ENCODE data around the gene GABRG1. TPM values are rescaled to one million over a fixed set of nuclear protein-coding genes. Genes with fewer than 3 reads are reported as not detected.
A peak's percentile ranks its signal among the peaks of the same experiment; 100 is the strongest.

The GABRG1 gene
- total RNA-seq, 1 experiment from 2014 or later, result not detected

GRCh38 chr4:46032056-46032455 is 91.8 kb downstream of the GABRG1 start:
- BruUV-seq (replicated peaks), result no TSS peak
- no peaks in the 10 kb centered on the region for H3F3A ChIP-seq (ENCODE audit: low read length, unreplicated experiment)
- no peaks in the 10 kb centered on the region for H3K4me1 ChIP-seq (ENCODE audit: insufficient read depth, low read length)
- no peak overlapping the region for H3K4me3 ChIP-seq (ENCODE audit: low read length)
- H4K20me1 ChIP-seq (ENCODE audit: low read length), result no peaks in the 10 kb centered on the region
- no peaks in the 10 kb centered on the region for H3K36me3 ChIP-seq (ENCODE audit: low read depth, low read length)
- TF ChIP-seq EZH2 (IDR thresholded peaks at IDR 0.05; ENCODE audit: low read length, unreplicated experiment) (no peak), EZH2phosphoT487 (IDR thresholded peaks at IDR 0.05; ENCODE audit: borderline replicate concordance, low read length) (no peak)
- TF ChIP-seq, protein P1, sequence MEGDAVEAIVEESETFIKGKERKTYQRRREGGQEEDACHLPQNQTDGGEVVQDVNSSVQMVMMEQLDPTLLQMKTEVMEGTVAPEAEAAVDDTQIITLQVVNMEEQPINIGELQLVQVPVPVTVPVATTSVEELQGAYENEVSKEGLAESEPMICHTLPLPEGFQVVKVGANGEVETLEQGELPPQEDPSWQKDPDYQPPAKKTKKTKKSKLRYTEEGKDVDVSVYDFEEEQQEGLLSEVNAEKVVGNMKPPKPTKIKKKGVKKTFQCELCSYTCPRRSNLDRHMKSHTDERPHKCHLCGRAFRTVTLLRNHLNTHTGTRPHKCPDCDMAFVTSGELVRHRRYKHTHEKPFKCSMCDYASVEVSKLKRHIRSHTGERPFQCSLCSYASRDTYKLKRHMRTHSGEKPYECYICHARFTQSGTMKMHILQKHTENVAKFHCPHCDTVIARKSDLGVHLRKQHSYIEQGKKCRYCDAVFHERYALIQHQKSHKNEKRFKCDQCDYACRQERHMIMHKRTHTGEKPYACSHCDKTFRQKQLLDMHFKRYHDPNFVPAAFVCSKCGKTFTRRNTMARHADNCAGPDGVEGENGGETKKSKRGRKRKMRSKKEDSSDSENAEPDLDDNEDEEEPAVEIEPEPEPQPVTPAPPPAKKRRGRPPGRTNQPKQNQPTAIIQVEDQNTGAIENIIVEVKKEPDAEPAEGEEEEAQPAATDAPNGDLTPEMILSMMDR (conservative IDR thresholded peaks at IDR 0.05; ENCODE audit: low read depth, low read length), result no peak
- no peaks in the 10 kb centered on the region for H3K9me2 ChIP-seq (replicated peaks; ENCODE audit: low read length)
- H3K4me2 ChIP-seq (ENCODE audit: low read length), result no peak overlapping the region
- H3K9ac ChIP-seq (ENCODE audit: low read length), result no peak overlapping the region
- H2AFZ ChIP-seq (ENCODE audit: low read length), result no peak overlapping the region
- no peaks in the 10 kb centered on the region for H3K79me2 ChIP-seq (ENCODE audit: low read length)
- no peak for DNase-seq
- no peak for ATAC-seq
- POLR2A ChIA-PET (ENCODE audit: unreplicated experiment), result no interaction called here
- H3K27me3 ChIP-seq (ENCODE audit: low read length), result no peaks in the 10 kb centered on the region
- intact Hi-C loops (cut with micrococcal nuclease), result no loop called here
- no peak overlapping the region for H3K27ac ChIP-seq (ENCODE audit: low read length)
- H3K9me3 ChIP-seq (ENCODE audit: low read length), result 0 out of 2 replicates have a peak, but pooled peaks cover under 1% of the 10 kb centered on the region
- CTCF ChIA-PET, result no interaction called here

DNA sequence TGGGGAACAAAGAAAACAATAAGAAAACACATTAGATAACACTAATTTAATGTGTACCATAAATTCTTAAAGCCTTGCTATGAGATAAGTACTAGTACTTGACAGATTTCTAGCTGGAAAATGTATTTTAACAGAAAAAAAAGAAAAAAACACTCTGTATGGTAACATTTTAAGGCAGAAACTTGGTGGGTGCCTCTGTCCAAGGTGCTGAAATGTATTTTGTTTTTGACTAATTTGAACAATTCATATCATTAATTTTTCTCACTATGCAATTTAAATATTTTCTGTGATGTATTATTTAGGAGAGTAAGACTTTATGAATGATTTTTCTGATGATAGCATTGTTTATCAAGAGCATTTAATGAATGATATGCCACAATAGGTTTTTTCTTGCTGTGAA is 107.5 kb downstream of the GABRG1 start:
- DNase-seq, result peak; percentile 1
- no peaks in the 10 kb centered on the region for H3K36me3 ChIP-seq (ENCODE audit: low read depth, low read length)
- POLR2A ChIA-PET (ENCODE audit: unreplicated experiment), result no interaction called here
- no TSS peak for BruUV-seq (replicated peaks)
- ATAC-seq, result no peak
- H3K79me2 ChIP-seq (ENCODE audit: low read length), result no peaks in the 10 kb centered on the region
- no peak overlapping the region for H2AFZ ChIP-seq (ENCODE audit: low read length)
- no peaks in the 10 kb centered on the region for H3K9me3 ChIP-seq (ENCODE audit: low read length)
- no peak overlapping the region for H3K4me3 ChIP-seq (ENCODE audit: low read length)
- TF ChIP-seq EZH2 (IDR thresholded peaks at IDR 0.05; ENCODE audit: low read length, unreplicated experiment), result no peak
- TF ChIP-seq, protein P1 (conservative IDR thresholded peaks at IDR 0.05; ENCODE audit: low read depth, low read length), result no peak
- no peak for TF ChIP-seq EZH2phosphoT487 (IDR thresholded peaks at IDR 0.05; ENCODE audit: borderline replicate concordance, low read length)
- H3F3A ChIP-seq (ENCODE audit: low read length, unreplicated experiment), result no peaks in the 10 kb centered on the region
- H3K9me2 ChIP-seq (replicated peaks; ENCODE audit: low read length), result no peaks in the 10 kb centered on the region
- H3K27me3 ChIP-seq (ENCODE audit: low read length), result no peaks in the 10 kb centered on the region
- intact Hi-C loops (cut with micrococcal nuclease), result no loop called here
- H3K27ac ChIP-seq (ENCODE audit: low read length), result no peak overlapping the region
- no peak overlapping the region for H3K4me2 ChIP-seq (ENCODE audit: low read length)
- H3K9ac ChIP-seq (ENCODE audit: low read length), result no peak overlapping the region
- no peaks in the 10 kb centered on the region for H4K20me1 ChIP-seq (ENCODE audit: low read length)
- CTCF ChIA-PET, result no interaction called here
- H3K4me1 ChIP-seq (ENCODE audit: insufficient read depth, low read length), result no peaks in the 10 kb centered on the region

DNA sequence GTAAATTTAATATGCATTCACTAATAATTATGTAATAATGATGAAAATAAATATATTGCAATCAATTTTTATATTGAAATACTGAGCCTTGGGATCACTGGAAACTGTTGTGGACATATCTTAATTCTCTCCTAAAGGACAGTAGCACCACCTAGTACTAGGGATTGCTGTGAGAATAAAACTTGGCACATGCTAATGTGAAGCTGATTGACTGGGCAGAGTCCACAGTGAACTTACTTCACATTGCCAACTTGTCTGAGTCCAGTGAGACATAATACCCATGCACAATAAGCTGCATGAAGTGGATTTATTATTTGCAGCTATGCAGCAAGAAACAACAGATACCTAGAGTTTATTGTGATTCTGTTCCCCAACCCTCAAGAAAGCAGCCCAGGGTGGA is 131.1 kb downstream of the GABRG1 start:
- Histone ChIP-seq H3F3A (ENCODE audit: low read length, unreplicated experiment) (no peaks in the 10 kb centered on the region), H3K79me2 (ENCODE audit: low read length) (no peaks in the 10 kb centered on the region), H3K4me3 (ENCODE audit: low read length) (no peak overlapping the region), H4K20me1 (ENCODE audit: low read length) (no peaks in the 10 kb centered on the region), H3K36me3 (ENCODE audit: low read depth, low read length) (no peaks in the 10 kb centered on the region), H3K27me3 (ENCODE audit: low read length) (no peaks in the 10 kb centered on the region), H3K27ac (ENCODE audit: low read length) (no peak overlapping the region), H3K9me2 (replicated peaks; ENCODE audit: low read length) (no peaks in the 10 kb centered on the region), H3K4me2 (ENCODE audit: low read length) (no peak overlapping the region), H3K4me1 (ENCODE audit: insufficient read depth, low read length) (no peaks in the 10 kb centered on the region), H3K9ac (ENCODE audit: low read length) (no peak overlapping the region), H2AFZ (ENCODE audit: low read length) (no peak overlapping the region), H3K9me3 (ENCODE audit: low read length) (no peaks in the 10 kb centered on the region)
- CTCF ChIA-PET, result no interaction called here
- no TSS peak for BruUV-seq (replicated peaks)
- intact Hi-C loops (cut with micrococcal nuclease), result no loop called here
- DNase-seq (no peak), ATAC-seq (no peak)
- POLR2A ChIA-PET (ENCODE audit: unreplicated experiment), result no interaction called here
- TF ChIP-seq EZH2phosphoT487 (IDR thresholded peaks at IDR 0.05; ENCODE audit: borderline replicate concordance, low read length) (no peak), EZH2 (IDR thresholded peaks at IDR 0.05; ENCODE audit: low read length, unreplicated experiment) (no peak)
- TF ChIP-seq, protein P1 (conservative IDR thresholded peaks at IDR 0.05; ENCODE audit: low read depth, low read length), result no peak
